GM10248 (cell line): ENCODE results near the gene GPC6.

ENCODE experiments used
- CTCF ChIA-PET: fragments of 300-600 bp; sonication (Branson Sonifier 250); formaldehyde crosslinking; extraction: SDS; loops from one replicate; lab custom pipeline; 2021; ENCODE audit warnings: antibody characterized with exemption; lab: Yijun Ruan, JAX
- POLR2A ChIA-PET: fragments of 350-650 bp; sonication (Branson Sonifier 250); formaldehyde crosslinking; extraction: SDS; loops from one replicate; lab custom pipeline; 2020; ENCODE audit warnings: antibody characterized with exemption; lab: Yijun Ruan, JAX
- DNase-seq: peaks from one replicate; pipeline ENCODE4 v3.0.0; 2012; ENCODE audit errors: extremely low spot score
- CTCF ChIP-seq: IDR thresholded peaks from 2 replicates; pipeline ENCODE4 v1.5.1; 2012; ENCODE audit warnings: mild to moderate bottlenecking, low read depth; ENCODE audit errors: extremely low read depth, missing control alignments, control extremely low read depth

GPC6 gene

GRCh38 chr13:93226623-93227279 is at the start of gene GPC6:
Gene GPC6, plus strand, starts transcription at chr13:93226807.
- POLR2A ChIA-PET: no interaction called here
- TF ChIP-seq CTCF: no peak
- no peak for DNase-seq
- CTCF ChIA-PET: interaction anchor here (1.1 to 2.0 kb wide), 3 partner anchors 12 to 17 kb away, joined by 3 to 5 read pairs (median 4); no protein-coding TSS in a partner anchor

GRCh38 chr13:93180356-93180969 is 46.1 kb upstream of the GPC6 start:
- POLR2A ChIA-PET: no interaction called here
- CTCF ChIA-PET: interaction anchor here (0.9 kb wide), 1 partner anchor 24 kb away, joined by 3 read pairs; no protein-coding TSS in a partner anchor
- DNase-seq: no peak
- TF ChIP-seq CTCF: no peak

- ChIA-PET CTCF (no interaction called here), POLR2A (no interaction called here)
- TF ChIP-seq CTCF: no peak
- no peak for DNase-seq
These were observed 44.2 kb upstream of the GPC6 start for GRCh38 chr13:93182406-93182805.

GRCh38 chr13:93183302-93183701 is 43.3 kb upstream of the GPC6 start:
- no peak for TF ChIP-seq CTCF
- DNase-seq: no peak
- CTCF ChIA-PET: no interaction called here
- POLR2A ChIA-PET: no interaction called here

GRCh38 chr13:93190006-93190405 is 36.6 kb upstream of the GPC6 start:
- ChIA-PET CTCF (no interaction called here), POLR2A (no interaction called here)

GRCh38 chr13:93193682-93194081 is 32.9 kb upstream of the GPC6 start:
- TF ChIP-seq CTCF: no peak
- ChIA-PET POLR2A (no interaction called here), CTCF (no interaction called here)
- no peak for DNase-seq

More at GRCh38 chr13:93190006-93190405, 36.6 kb upstream of the GPC6 start:
- no peak for DNase-seq
- no peak for TF ChIP-seq CTCF
